ENCODE measurements around the gene ASF1A. TPM values are rescaled to one million over a fixed set of nuclear protein-coding genes. Genes with fewer than 3 reads are reported as not detected.

ASF1A gene
- total RNA-seq, 1 donor from 2014 or later: 21.3 TPM

GRCh38 chr6:118913161-118913560 is 19.2 kb downstream of the ASF1A start:
- DNase-seq: no peak

- DNase-seq: no peak
Observed at GRCh38 chr6:118914598-118914997, 20.6 kb downstream of the ASF1A start.

- no peak for DNase-seq
Observed at GRCh38 chr6:118917546-118918328, 23.8 kb downstream of the ASF1A start.

GRCh38 chr6:118918329-118918725 is 24.4 kb downstream of the ASF1A start:
- DNase-seq: no peak

GRCh38 chr6:118921084-118921483 is 27.1 kb downstream of the ASF1A start:
- no peak for DNase-seq

- no peak for DNase-seq
Observed at GRCh38 chr6:118923035-118923434, 29.1 kb downstream of the ASF1A start.

- DNase-seq: no peak
Observed at GRCh38 chr6:118930680-118931079, 36.7 kb downstream of the ASF1A start.

GRCh38 chr6:118931436-118931835 is 37.5 kb downstream of the ASF1A start:
- no peak for DNase-seq

- DNase-seq: no peak
Observed at GRCh38 chr6:118932421-118932820, 38.5 kb downstream of the ASF1A start.

GRCh38 chr6:118933855-118934460 is 40.0 kb downstream of the ASF1A start:
- peak; percentile 36 for DNase-seq

GRCh38 chr6:118934461-118935330 is 40.7 kb downstream of the ASF1A start, which contains the start of gene MCM9:
TSS of gene MCM9 (minus strand) at chr6:118935159. CDS start at chr6:118931723, 3,436 bp downstream.
- peak; percentile 74 for DNase-seq

GRCh38 chr6:118935331-118935668 is 41.3 kb downstream of the ASF1A start:
- DNase-seq: no peak

- no peak for DNase-seq
Observed at GRCh38 chr6:118935978-118936703, 42.2 kb downstream of the ASF1A start.

- no peak for DNase-seq
Observed at GRCh38 chr6:118939683-118940082, 45.7 kb downstream of the ASF1A start.

- DNase-seq: no peak
Observed at GRCh38 chr6:118940770-118941169, 46.8 kb downstream of the ASF1A start.

- DNase-seq: no peak
Observed at GRCh38 chr6:118945217-118945616, 51.3 kb downstream of the ASF1A start.

- DNase-seq: no peak
Observed at GRCh38 chr6:118952683-118953082, 58.7 kb downstream of the ASF1A start.

GRCh38 chr6:118953391-118953790 is 59.4 kb downstream of the ASF1A start:
- no peak for DNase-seq

All from skin of body (tissue), 2 donors.